CD4-positive, alpha-beta T cell treated with Interleukin-12 subunit alpha and Interleukin-12 subunit beta, for 1 hour (primary cell): Measurements from ENCODE around the gene UBTF.

Source experiments
- DNase-seq: peaks from one replicate; pipeline ENCODE4 v3.0.0-alpha.2; 2020

UBTF gene, protein sequence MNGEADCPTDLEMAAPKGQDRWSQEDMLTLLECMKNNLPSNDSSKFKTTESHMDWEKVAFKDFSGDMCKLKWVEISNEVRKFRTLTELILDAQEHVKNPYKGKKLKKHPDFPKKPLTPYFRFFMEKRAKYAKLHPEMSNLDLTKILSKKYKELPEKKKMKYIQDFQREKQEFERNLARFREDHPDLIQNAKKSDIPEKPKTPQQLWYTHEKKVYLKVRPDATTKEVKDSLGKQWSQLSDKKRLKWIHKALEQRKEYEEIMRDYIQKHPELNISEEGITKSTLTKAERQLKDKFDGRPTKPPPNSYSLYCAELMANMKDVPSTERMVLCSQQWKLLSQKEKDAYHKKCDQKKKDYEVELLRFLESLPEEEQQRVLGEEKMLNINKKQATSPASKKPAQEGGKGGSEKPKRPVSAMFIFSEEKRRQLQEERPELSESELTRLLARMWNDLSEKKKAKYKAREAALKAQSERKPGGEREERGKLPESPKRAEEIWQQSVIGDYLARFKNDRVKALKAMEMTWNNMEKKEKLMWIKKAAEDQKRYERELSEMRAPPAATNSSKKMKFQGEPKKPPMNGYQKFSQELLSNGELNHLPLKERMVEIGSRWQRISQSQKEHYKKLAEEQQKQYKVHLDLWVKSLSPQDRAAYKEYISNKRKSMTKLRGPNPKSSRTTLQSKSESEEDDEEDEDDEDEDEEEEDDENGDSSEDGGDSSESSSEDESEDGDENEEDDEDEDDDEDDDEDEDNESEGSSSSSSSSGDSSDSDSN

DNA sequence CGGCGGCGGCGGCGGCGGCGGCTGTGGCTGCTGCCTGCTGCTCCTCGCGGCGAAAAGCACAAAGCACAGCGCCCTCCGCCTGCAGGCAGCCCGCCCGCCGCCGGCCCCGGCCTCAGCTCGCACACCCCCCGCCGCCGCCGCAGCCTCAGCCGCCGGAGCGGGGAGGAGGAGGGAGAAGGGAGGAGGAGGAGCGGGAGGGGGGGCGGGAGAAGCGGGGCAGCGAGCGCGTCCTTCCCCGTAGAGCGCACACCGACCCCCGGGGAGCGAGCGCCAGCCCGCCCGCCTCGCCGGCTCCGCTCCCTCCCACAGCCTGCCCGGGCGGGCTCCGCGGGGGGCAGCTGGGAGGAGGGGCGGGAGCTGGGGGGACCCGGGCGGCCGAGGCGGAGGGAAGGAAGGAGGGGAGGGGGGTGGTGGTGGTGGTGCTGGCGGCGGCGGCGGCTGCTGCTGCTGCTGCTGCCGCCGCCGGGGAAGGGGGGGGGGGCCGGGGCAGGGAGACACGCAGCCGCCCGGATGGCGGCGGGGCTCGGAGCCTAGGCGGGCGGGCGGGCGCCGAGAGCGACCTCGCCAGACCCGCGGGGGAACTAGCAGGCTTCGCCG is at the start of gene UBTF:
Gene UBTF (minus strand): TSS at position 60 of the 597 bp plus-strand sequence. CDS start 1,446 bp downstream, outside the sequence.
- DNase-seq = peak; percentile 84

DNA sequence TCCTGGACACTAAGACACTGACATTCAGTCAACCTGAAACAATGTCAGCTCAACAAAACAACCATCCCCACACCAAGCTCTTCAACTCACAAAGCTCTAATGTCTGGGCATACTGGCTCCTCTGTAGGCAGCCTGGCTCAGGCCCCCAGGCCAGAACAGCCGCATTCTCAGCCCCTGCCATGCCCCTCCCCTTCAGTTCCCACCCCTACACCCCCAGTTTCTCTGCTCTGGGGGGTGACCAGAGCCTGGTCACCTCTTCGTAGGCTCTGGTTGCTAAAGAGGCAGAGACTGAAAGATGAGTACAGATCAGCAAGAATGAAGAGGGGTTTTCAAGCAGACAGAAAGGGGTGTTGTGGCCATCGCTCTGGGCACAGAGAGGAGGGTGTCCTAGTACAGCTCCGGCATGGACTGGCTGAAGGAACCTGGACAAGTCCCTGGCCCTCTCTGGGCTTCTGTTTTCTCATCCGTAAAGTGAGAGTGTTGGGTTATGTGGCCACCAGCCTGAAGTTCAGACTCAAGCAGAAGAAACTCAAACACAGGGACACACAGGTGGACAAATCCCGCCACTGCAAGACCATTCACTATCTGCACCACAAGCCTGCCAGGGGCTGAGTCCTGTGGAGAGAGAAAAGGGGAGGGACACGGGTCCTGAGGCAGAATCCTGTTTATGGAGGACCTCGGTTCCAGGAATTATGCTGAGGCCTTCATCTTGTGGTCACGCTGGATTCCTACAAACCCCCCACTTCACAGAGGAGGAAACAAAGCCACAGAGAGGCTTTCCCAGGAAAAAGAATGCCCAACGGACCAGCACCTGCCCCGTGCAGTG is 49.4 kb upstream of the UBTF start:
- DNase-seq = no peak

DNA sequence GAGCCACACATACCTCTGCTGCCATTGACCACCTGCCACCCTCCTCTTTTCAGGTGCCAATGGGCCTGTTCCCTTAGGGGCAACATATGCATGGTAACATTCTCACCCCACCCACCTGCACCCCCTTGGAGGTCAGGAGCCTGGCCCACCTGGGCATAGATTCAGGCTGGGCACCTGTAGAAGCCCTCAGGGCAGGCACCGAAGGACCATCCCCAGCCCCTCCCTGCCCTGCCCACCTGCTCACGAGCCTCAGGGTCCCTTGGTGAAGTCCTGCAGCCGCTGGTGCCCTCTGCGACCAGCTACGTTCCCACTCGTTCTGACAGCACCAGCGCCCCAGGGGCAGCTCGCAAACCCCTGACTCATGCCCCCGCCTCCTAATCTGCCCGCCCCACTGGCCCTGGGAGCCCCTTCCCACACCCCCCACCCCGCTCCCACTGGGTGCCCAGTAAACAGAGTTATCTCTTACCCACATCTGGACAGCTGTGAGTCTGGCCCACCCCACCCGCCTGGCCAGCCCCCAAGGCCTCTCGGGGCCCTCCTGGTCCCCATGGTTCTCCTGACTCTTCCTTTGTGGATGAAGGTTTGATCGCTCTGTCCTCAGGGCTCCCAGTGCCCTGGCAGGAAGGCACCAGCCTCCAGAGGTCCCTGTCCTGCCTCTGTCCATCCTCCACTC is 48.5 kb upstream of the UBTF start, which contains the start of gene SLC4A1:
Gene SLC4A1 (minus strand): TSS at position 318 of the 673 bp plus-strand sequence. CDS start 5,269 bp downstream, outside the sequence.
- DNase-seq = no peak

DNA sequence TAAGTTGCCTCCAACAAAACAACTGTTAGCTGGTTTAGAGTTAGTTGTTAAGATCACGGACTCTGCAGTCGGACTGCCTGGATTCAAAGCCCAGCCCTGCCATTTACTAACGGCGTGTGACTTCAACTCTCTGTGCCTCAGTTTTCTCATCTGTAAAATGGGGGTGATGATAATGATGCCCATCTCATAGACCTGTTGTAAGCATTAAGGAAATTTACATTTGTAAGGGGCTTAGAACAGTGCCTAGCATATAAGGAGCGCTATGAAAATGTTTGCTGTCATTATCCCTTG is 47.6 kb upstream of the UBTF start:
- DNase-seq = no peak

DNA sequence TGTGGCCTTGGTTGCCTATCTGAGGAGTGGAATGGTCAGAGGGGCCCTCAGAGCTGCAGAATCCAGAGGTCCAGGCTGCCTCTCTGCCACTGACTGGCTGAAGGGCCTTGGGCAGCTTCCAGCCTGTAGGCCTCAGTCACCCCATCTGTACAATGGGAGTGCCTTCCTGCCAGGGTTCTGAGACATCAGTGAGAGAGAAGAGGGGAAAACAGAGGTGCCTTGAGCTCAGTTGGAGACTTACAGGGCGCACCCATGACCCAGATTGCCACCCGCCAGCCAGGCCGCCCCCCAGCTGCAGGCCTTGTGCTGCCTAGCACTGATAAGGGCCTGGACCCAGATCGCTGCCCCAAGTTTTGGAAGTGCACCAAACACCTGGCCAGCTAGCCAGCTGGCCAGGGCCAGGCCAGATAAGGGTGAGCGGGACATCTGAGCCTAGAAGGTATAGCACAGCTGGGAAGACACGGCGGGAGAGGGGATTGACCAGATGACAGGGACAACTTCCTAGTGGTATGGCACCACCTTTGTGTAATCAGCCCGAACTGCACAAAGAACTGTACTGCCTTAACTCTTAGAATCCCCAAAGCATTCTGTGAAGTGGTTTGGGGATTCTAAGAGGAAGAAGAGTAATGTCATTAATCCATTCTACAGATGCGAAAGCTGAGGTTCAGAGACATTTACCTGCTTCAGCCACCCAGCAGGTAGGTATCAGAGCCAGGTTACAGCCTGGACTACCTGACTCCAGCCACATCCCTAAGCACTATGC is 47.1 kb upstream of the UBTF start:
- no peak for DNase-seq

DNA sequence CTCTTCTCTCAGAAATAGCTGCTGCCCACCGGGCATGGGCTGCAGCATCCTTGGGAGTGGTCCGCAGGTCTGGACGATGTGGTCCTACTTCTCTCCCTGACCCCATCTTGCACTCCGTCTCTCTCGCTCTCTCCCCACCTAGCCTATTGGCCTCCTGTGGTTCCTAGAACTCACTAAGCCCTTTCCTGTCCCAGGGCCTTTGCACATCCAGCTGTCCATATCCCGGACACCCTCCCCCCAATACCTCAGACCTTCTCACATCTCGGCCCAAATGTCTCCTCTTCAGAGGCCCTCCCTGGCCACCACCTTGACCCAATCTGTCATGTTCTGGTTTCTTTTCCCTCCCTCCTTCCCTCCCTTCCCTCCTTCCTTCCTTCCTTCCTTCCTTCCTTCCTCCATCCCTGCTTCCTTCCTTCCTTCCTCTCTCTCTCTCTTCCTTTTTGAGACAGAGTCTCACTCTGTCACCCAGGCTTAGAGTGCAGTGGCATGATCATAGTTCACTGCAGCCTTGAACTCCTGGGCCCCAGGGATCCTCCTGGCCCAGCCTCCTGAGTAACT is 43.9 kb upstream of the UBTF start:
- no peak for DNase-seq

DNA sequence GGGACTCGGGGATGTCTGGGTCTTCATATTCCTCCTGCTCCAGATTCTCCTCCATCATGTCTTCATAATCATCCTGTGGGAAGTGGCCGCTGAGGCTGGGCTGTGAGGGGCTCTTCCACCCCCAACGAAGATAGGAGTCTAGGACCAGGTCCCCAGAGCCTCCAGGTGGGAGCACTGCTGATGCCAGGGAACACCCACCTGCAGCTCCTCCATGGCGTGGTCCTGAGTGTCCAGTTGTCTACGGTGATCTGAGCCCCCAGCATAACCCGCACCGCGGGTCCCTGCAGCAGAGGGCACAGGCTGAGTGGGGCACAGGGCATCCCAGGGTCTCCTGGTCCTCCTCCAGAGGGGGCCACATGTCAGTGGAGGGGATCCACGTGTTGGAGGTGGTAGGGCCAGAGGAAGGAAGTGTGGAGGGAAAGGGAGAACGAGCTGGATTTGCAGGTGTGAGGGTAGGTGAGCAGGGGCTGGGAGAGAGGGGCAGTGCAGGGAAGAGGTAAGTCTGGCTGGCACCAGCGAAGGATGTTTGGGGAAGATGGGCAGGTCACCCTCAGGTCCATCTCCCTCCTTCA is 43.3 kb upstream of the UBTF start:
- no peak for DNase-seq

DNA sequence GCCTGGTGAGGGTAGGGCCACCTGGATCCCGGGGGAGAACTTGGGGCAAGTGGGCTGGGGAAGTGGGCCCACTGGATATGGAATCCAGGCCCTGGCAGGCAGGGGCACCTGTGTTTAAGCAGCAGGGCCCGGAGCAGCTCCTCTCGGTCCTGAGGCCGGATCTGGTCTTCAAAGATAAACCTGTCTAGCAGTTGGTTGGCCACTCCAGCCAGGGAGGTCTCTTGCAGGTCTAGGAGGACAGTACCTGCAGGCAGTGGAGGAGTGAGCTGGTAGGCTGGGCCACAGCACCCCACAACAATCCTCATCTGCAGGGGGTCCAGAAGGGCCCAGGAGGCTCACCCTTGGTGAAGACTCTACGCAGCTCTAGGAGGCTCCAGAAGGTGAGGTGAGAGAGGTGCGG is 40.8 kb upstream of the UBTF start:
- no peak for DNase-seq

DNA sequence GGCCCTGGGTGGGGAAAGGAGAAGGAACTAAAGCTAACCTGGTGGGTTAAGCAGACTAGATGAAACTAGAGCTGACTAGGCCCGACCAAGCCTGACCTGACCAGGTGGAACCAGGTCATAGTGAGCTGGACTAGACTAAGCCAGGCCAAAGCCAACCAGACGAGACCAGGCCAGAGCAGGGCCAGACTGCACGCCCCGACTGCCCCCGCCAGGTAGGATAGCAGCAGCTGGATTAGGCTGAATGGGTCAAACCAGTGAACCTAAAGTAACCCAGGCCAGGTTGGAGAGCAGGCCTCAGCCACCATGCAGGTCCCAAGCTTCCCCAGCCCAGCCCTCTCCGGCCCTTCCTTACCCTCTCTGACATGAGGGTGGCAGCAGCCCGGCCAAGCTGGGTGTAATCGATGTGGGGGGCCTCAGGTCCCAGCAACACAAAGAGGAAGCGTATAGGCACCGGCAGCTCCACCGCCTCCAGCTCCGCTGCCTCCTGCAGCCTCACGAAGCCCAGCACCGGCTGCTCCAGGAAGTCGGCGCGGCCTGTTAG is 39.4 kb upstream of the UBTF start:
- no peak for DNase-seq

DNA sequence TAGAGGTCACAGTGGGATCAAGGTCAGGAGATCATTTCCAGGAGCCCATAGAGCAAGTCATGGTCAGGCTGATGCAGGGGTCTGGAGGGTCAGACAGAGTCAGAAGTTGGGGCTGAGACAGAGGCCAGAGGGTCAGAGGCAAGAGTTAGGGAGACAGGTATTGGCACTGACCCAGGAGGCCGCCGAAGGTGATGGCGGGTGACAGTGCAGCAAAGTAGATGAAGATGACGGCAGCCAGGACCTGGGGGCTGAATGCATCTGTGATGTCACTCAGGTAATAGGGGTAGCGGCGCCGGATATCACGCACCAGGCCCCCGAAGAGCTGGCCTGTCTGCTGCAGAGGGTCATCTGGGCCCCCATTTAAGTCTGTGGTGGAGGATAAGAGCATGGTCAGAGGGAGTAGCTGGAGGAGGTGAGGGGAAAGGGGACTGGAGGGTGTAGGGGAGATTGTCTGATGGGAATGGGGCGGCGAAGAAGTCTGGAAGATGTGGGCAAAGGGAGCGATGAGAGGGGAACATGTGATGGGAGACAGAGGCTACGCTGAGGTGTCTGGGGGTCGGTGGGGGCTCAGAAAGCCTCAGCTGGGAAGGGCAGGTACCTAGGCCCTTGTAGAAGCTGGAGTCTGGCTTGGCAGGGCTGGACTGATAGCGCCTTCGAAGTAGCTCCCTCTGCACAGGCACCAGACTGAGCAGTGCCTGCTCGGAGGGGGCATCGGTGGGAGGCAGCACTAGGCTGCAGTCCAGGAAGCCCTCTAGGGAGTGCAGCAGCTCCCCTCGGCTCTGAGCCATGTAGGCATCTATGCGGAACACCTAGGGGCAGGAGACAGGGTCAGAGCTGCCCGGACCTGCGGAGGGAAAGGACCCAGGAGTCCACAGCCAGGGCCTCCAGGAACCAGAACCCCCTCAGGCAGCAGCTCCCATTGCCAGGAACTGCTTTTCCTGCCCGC is 38.6 kb upstream of the UBTF start:
- no peak for DNase-seq

DNA sequence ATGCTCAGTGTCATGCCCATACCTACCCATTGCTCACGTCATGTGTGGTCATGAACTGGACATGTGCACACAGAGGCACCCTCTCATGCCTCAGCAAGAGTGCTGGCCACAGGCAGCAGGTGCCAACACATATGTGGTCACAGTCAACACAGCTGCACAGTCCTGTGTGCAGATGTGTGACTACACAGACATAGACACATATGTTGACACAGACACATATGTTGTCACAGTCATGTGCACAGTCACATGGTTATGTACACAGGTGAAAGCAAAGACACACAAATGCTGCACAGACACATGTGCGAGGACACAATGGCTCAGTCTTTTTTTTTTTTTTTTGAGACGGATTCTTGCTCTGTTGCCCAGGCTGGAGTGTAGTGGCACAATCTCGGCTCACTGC is 37.2 kb upstream of the UBTF start:
- DNase-seq = no peak

DNA sequence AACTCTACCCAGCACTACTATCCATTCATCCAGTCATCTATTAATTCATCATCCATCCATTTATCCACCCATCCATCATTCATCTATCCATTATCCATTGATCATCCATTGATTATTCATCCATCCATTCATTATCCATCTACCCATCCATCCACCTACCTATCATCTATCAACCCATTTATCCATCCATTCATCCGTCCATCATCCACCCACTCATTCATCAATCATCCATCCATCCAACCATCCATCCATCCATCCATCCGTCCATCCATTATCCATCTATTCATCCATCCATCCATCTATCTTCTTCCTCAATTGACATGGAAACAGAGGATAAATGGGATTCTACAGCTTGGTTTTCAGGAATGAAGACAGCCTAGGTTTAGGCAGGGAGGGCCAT is 36.4 kb upstream of the UBTF start:
- DNase-seq = no peak

DNA sequence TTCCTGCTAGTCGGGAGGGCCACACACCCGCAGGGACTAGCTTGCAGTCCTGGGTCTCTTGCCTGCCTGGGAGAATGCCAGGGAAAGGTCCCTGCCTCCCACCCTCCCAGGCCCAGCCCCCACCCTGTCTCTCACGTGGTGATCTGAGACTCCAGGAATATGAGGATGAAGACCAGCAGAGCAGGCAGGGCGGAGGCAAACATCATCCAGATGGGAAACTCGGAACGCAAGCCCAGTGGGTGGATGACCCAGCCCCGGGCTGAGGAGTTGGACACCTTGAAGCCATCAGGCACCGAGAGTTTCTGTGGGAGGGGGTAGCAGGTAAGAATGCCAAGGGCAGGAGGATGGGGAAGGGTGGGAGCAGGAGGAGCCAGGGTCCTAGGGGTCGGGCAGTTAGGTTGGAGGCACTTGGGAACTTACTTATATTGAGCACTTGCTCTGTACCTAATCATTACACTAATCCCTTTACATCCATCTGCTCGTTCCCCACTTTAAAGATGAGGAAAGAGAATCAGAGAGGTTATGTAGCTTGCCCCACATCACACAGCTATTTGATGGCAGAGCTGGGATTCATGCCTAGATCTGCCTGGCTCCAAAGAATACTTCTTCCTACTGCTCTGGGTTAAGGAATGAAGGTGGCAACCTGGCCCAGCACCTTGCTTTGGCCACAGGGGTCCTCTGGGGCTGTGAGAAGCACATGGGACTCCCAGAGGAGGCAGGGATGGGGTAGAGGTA is 35.1 kb upstream of the UBTF start:
- DNase-seq = no peak

DNA sequence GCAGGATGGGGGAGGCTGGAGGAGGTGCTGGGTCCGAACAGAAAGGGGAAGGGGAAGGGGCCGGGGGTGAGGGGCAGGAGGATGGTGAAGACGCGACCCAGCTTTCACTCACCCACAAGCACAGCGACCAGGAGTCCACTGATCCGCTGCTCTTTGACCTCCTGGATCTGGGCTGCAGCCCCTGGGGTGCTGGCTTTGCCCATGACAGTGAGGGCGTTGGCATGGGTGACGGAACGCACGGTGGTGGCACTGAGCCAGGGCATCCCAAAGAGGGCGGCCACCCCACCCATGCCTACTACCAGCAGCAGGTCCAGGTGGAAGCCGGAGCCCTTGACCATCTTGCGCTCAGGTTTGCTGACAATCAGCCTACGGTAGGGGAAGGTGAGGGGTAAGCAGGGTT is 33.5 kb upstream of the UBTF start:
- no peak for DNase-seq

DNA sequence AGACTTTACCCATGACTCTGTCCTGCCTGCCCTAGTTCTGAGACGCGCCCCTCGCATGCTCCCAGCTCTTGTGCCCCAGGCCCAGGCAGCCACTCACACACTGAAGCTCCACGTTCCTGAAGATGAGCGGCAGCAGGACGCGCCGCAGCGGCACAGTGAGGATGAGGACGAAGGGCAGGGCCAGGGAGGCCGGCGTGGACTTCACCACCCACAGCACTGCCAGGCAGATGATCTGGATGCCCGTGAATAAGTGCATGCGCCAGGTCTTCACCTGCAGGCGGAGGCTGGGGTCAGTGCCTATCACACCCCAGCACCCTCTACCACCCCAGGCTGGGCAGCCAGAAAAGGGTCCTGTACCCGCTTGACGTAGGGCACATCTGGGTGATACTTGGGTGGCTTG is 31.6 kb upstream of the UBTF start:
- DNase-seq = no peak

DNA sequence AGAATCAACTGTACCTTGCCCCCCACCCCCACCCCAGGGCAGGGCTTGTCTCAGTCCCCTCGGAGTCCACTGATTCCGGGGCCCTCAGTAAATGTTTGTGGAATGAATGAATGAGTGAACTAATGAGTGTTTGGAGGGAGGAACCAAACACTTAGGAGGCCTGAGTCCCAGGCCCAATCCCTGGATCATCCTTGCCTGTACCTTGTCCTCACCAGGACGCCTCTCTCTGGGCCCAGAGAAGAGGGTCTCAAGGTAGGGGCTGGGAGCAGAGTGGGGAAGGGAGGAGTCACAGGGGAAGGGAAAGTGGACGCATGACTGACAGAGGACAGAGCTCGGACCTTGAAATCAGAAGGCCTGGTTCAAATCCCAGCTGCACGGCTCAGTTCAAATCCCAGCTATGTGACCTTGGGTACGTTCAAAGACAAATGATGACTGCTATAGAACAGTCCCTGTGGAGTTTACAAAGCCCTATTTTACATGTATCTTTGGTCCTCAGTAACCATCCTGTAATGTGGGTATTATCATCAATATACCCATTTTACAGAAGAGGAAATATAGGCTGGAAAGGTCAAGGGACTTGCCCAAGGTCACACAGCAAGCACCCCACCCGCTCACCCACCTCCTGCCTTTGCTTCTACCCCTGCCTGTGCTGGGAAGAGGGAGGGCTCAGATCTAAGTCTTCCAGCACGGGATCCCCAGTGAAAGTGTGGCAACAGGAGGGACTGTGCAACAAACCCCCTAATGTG is 30.2 kb upstream of the UBTF start:
- no peak for DNase-seq

DNA sequence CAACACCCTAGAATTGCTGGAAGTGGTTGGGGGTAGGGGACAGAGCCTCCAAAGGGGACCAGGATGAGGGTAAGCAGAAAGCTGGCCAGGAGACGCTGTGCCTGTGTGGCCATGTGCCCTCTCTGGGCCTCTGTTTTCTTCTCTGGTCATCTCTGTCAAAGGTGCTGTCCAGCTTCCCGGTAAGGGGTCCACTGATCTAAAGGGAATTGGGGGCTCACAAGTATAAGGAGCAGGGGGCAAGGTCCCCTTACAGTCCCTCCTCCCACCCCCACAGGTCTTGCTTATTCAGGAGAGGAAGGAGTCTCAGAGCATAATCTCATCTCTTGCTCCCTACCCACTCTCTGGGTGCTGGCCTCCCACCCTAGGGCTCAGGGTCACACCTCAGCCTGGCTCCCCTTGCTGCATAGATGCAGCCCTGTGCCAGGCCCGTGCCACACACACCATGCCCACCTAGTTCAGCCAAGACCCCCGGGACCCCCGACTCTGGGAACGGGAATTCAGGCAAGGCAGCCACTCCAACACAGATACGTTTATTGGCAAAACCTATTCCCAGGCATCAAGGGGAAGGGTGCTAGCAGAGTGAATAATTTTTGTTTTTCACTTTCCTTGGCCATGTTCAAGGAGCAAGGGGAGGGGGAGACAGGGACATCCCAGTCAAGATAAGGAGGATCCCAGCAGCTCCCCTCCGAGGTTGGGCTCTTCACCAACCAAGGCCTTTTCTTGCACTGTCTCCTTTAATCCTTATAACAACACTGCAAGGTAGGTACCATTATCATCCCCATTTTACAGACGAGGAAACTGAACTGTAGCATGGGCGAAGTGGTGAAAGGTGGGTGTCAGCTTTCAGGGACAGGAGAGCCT is 28.6 kb upstream of the UBTF start:
- DNase-seq = no peak
